ENCODE results near the gene PRPF19.

DNA sequence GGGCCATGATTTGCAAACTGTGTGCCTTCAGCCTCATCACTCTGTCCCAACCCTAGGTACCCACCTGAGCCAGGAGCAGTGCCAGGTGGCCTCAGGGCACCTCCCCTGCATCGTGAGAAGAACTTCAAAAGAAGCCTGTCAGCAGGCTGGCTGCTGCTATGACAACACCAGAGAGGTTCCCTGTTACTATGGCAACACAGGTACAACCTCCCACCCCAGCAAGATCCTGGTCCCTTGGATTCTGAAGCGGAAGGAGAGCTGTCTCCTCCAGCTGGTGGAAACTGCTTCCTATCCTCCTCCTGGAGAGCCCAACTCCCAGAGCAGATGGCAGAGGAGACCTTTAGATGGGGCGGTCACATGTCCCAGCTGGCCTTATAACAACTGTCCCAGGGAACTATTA, 36.1 kb downstream of the PRPF19 start:
- no peak for TF ChIP-seq YY1 (IDR thresholded peaks at IDR 0.05; ENCODE audit: insufficient read depth, insufficient read length)
- no peak for TF ChIP-seq ZNF274 (IDR thresholded peaks at IDR 0.05; ENCODE audit: low read depth, low read length)
- no peak for TF ChIP-seq SUZ12 (IDR thresholded peaks at IDR 0.05; ENCODE audit: extremely low read depth, insufficient read depth, insufficient read length)

Data from NT2/D1 (cell line).